GM12865 (cell line): Measurements from ENCODE around the gene ENTR1.
A peak's percentile ranks its signal among the peaks of the same experiment; 100 is the strongest.

Experiments used
- DNase-seq: peaks from one replicate; pipeline ENCODE4 v3.0.0; 2010; ENCODE audit warnings: low read depth
- H3K4me3 ChIP-seq: 2 replicates; pipeline ENCODE4 v1.5.1; 2011; ENCODE audit warnings: mild to moderate bottlenecking, low read depth, low read length, control low read depth
- CTCF ChIP-seq: IDR thresholded peaks from 2 replicates; pipeline ENCODE4 v1.5.1; 2011; ENCODE audit warnings: low read length, control low read depth, low read depth, inconsistent platforms; ENCODE audit not compliant: insufficient read depth; ENCODE audit errors: missing control alignments

The ENTR1 gene

DNA sequence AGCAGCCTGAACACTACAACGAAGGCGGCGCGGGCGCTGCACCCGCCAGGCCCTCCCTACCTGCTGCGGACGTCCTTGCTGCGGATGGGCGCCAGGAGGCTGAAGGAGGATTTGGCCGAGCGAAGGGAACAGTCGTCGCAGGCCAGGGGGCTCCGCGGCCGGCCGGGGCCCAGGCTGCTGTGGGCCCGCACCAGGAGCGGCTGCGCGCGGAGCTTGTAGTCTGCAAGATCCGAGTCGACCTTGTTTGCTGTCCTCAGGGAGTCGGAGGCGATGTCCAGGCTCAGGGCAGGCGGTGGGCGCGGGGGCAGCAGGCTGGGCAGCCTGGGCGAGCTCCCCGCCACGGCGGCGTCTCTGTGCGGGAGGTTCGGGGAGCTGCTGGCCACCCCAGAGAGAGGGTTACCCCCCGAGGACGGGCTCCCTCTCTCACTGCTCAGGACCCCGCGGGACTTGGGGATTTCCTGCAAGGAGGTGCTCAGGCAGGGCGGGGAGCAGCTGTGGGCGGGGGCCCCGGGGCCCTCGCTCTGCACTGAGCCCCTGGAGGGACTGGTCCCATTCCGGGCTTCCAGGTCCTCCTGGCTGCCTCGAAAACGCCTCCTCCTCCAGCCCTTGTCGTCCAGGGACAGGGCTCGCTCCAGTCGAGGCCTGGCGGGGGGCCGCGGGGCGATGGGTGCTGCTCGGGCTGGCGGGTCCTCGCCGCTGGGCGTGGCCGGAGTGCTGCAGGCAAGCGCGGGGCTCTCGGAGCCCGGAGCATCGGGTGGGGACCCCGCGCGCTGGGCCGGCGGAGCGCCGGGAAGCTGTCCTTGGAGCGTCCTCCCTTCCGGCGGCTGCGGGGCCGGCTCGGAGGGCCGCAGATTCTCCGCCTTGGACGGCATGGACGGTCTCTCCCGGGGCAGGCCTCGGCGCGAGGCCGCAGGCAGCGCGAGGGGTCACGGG is 28.4 kb upstream of the ENTR1 start:
- peak overlapping the region; percentile 92 for H3K4me3 ChIP-seq
- DNase-seq: peak; percentile 70
- TF ChIP-seq CTCF: no peak

GRCh38 chr9:136437839-136438547 is 27.6 kb upstream of the ENTR1 start:
- peak overlapping the region; percentile 92 for H3K4me3 ChIP-seq
- no peak for TF ChIP-seq CTCF
- no peak for DNase-seq

DNA sequence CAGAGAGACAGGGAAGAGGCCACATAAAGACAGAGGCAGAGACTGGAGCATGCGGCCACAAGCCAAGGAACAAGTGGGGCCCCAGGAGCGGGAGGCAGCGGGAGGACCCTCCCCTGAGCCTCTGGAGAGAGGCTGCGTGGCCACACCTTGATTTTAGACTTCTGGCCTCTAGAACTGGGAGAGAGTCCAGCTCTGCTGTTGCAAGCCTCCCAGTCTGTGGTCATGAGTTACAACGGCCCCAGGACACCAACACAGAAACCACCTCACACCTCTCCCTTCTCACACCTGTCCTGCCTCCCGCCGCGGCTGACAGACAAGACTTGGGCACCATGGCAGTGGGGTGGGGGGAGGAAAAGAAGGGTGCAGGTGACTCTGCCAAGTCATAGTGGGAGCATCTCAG is 27.0 kb upstream of the ENTR1 start:
- TF ChIP-seq CTCF: no peak
- no peak overlapping the region for H3K4me3 ChIP-seq
- DNase-seq: no peak

DNA sequence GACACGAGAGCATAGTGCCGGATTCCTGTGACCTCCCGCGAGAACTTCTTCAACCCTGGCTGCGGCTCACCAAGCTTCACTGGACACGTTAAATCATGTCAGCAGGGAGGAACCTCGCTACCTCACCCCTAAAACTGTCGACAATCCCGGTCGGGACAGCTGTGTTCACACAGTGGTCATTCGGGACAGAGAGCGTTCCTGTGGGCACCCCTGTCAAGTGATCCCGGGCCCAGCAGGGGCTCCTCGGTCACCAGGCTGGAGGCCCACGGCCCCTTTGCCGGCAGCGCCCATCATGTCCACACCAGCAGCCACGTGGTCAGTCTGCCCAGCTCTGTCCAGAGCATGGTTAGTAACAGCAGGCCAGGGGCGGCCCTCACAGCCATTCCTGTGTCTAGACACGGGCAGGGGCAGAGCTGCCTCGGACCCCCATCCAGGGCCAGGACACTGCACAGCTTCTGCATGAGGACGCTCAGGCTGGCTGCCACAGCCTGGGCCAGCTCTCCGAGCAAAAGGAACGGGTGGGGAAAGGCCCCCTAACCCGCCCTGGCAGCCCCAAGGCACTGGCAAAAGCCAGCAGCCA is 25.7 kb upstream of the ENTR1 start:
- no peak for TF ChIP-seq CTCF
- DNase-seq: no peak

DNA sequence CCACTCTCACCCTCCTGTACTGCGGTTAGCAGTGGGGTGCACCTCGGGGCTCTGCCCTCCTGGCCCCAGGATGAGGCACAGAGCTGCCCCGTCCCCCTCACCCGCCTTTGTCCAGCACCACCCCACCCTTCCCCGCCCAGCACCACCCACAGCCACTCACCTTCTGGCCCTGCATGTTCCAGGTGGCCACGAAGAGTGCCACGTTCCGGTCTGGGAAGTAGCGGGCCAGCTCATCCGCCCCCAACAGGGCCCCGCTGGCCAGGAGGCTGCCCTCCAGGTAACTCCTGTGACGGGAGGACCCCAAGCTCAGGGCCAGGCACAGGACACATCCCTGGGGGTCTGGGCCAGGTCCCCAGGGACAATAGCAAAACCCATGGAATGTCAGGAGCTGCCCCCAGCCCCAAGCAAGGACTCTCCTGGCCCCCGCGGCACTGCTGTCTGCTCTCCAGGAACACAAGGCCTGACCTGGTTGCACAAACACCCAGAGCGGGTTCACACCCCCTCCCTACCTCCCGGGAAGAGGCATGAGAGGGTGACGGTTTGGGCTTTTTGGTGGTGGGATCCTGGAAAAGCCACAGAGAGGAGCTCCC is 24.3 kb upstream of the ENTR1 start:
- no peak for TF ChIP-seq CTCF
- H3K4me3 ChIP-seq: no peak overlapping the region
- no peak for DNase-seq

More for the DNA sequence above, 25.7 kb upstream of the ENTR1 start:
- H3K4me3 ChIP-seq: no peak overlapping the region

- DNase-seq: no peak
- TF ChIP-seq CTCF: no peak
- no peak overlapping the region for H3K4me3 ChIP-seq
These were observed 23.6 kb upstream of the ENTR1 start for GRCh38 chr9:136433849-136434579.
